Measurements from ENCODE around the gene CFAP61. TPM values are rescaled to one million over a fixed set of nuclear protein-coding genes. Genes with fewer than 3 reads are reported as not detected.

The CFAP61 gene
- total RNA-seq, 2 donors from 2014 or later: not detected

DNA sequence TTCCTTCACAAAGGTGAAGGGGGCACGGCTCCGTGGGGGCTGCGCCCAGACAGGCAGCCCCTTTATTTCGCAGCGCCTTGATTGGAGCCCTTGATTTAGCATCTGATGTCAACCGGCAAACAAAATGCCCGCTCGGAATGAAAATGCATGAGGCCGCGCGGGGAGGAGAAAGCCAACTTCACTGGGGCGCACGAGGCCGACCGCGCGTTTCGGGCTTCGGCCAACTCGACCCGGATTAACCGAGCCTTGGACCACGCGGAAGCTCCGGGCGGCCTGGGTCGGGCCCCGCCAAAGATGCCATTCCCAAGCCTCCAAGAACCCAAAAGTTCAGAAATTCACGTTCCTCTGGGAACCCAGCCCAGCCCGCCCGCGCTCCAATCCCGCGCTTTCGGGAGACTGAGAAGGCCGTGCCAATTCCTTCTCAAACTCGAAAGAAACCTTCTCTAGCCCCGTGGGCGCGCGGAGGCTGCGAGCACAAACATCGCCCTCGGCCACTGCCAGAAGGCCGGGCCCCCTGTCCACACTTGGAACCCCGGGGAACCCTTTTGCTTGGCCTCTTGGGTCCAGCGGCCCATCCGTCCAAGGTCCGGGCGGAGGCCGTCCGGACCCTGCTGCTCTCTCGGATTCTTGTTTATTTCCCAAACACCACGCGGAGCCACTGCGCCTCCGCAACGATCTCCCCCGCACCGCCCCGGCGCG lies 314.7 kb downstream of the CFAP61 start:
- peaks cover 56% of the 10 kb centered on the region for H3K27me3 Mint-ChIP-seq
- H3K27ac Mint-ChIP-seq: no peak overlapping the region
- H3K4me3 Mint-ChIP-seq: peak overlapping the region; percentile 71
- ATAC-seq (replicated peaks): no peak
- peaks cover 4% of the 10 kb centered on the region for H3K4me1 Mint-ChIP-seq
- no peaks in the 10 kb centered on the region for H3K9me3 Mint-ChIP-seq
- peaks cover 13% of the 10 kb centered on the region for H3K36me3 Mint-ChIP-seq (ENCODE audit: low read depth)

DNA sequence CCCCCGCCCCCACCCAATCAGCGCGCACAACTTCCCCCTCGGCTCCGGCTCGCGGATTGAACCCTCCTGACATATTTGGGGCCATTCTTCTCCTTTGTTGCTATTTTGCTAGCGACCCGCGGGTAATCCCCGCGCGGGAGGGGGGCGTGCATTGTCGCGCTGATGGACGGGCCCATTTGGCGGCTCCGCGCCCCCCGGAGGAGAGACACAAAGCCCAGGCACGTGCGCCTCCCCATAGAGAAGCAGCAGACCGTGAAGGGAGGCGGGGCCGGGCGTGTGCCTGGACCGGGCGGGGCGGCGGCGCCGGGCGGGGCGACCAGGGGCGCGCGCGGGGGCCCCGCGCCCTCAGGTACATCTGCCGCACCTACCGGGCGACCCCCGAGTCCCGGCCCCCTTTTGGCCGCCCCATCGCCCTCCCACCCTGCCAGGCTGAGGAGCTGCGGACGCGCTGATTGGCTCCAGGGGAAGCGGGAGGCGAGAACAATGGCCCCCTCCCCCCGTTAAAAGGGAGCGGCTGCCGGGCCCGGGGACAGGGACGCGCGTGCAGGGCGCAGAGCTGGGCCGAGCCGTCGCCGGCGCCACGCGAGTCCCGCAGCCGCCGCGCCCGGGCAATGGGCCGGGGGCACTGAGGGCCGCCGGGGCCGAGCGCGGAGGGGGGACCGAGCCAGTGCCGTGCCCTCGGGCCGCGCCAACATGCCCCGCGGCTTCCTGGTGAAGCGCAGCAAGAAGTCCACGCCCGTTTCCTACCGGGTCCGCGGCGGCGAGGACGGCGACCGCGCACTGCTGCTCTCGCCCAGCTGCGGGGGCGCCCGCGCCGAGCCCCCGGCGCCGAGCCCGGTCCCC lies 315.5 kb downstream of the CFAP61 start, which contains the start of gene INSM1:
Gene INSM1 (plus strand): TSS at position 530 of the 843 bp plus-strand sequence. CDS start 164 bp downstream, at position 694.
- Mint-ChIP-seq H3K36me3 (ENCODE audit: low read depth) (peaks cover 13% of the 10 kb centered on the region), H3K4me3 (peak within 1 kb of the TSS; percentile 71), H3K9me3 (no peaks in the 10 kb centered on the region), H3K4me1 (peaks cover 4% of the 10 kb centered on the region), H3K27me3 (peaks cover 56% of the 10 kb centered on the region), H3K27ac (no peak within 1 kb of the TSS)
- peak; percentile 15 for ATAC-seq (replicated peaks)

GRCh38 chr20:20368418-20369249 lies 316.3 kb downstream of the CFAP61 start:
- Mint-ChIP-seq H3K27ac (no peak overlapping the region), H3K4me1 (peaks cover 4% of the 10 kb centered on the region), H3K4me3 (no peak overlapping the region), H3K9me3 (no peaks in the 10 kb centered on the region), H3K27me3 (peaks cover 48% of the 10 kb centered on the region), H3K36me3 (ENCODE audit: low read depth) (peaks cover 13% of the 10 kb centered on the region)
- peak; percentile 30 for ATAC-seq (replicated peaks)

DNA sequence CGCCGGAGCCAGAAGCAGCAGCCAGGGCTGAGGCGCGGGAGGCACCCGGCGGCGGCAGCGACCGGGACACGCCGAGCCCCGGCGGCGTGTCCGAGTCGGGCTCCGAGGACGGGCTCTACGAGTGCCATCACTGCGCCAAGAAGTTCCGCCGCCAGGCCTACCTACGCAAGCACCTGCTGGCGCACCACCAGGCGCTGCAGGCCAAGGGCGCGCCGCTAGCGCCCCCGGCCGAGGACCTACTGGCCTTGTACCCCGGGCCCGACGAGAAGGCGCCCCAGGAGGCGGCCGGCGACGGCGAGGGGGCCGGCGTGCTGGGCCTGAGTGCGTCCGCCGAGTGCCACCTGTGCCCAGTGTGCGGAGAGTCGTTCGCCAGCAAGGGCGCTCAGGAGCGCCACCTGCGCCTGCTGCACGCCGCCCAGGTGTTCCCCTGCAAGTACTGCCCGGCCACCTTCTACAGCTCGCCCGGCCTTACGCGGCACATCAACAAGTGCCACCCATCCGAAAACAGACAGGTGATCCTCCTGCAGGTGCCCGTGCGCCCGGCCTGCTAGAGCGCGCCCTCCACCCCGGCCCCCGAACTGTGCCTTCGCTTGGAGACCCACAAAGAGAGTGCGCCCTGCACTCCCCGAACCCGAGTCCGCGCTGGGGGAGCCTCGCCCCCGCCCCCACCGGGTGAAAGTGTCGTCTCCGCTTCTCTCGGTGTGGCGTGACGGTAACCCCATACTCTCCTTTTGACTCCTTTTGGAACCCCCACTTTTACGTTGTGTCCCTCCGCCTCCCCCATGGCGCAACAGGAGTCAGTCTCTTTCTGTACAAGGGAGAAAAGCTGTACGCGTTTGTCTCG lies 317.1 kb downstream of the CFAP61 start:
- Mint-ChIP-seq H3K36me3 (ENCODE audit: low read depth) (peaks cover 13% of the 10 kb centered on the region), H3K4me3 (peak overlapping the region; percentile 68), H3K4me1 (peaks cover 4% of the 10 kb centered on the region), H3K9me3 (no peaks in the 10 kb centered on the region), H3K27ac (no peak overlapping the region), H3K27me3 (peaks cover 47% of the 10 kb centered on the region)
- peak; percentile 40 for ATAC-seq (replicated peaks)

DNA sequence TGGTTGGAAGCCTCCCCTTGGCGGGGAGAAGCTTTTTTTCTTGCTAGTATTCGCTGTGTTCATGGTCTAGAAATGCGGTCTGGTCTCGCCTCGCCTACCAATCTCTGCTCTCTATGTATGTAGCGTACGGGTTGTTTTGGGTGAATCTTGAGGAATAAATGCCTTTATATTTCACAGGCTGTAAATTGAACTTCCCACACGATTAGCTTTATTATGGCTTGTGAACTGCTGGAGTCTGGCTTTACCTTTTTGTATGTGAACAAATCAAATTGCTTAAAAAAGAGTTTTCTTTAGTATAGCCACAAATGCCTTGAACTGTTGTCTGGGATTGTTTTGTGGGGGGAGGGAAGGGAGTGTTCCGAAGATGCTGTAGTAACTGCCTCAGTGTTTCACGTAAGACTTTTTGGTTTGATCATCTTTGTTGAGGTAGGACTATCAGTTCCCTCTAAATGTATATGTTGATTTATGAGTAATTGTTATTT lies 317.8 kb downstream of the CFAP61 start:
- peak overlapping the region; percentile 68 for H3K4me3 Mint-ChIP-seq
- H3K27me3 Mint-ChIP-seq: peaks cover 47% of the 10 kb centered on the region
- H3K9me3 Mint-ChIP-seq: no peaks in the 10 kb centered on the region
- peaks cover 13% of the 10 kb centered on the region for H3K36me3 Mint-ChIP-seq (ENCODE audit: low read depth)
- no peak for ATAC-seq (replicated peaks)
- H3K4me1 Mint-ChIP-seq: peaks cover 4% of the 10 kb centered on the region
- H3K27ac Mint-ChIP-seq: no peak overlapping the region

DNA sequence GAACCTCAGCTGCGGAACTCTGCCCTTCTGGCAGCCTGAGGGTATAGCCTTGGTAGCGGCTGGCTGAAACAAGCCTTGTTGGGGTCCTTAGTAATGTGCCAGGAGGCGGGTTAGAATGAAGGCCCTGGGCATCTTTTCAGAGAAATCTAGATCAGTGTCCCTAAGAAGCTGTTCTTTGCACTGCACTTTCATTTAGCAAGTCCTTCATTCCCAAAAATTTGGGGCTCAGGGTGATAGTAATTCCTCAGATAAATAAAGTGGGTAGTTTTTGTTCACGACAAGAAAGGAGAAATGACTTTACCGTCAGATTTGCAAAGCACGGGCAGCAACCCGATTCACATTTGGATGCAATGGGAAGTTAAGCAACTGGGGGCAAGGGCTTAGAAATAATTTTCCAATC lies 318.8 kb downstream of the CFAP61 start:
- H3K4me3 Mint-ChIP-seq: peak overlapping the region; percentile 68
- H3K27ac Mint-ChIP-seq: no peak overlapping the region

GRCh38 chr20:20371681-20372080 lies 319.3 kb downstream of the CFAP61 start:
- Mint-ChIP-seq H3K36me3 (ENCODE audit: low read depth) (peaks cover 6% of the 10 kb centered on the region), H3K27me3 (peaks cover 43% of the 10 kb centered on the region), H3K27ac (no peak overlapping the region), H3K4me1 (peaks cover 4% of the 10 kb centered on the region), H3K9me3 (no peaks in the 10 kb centered on the region), H3K4me3 (peak overlapping the region; percentile 68)
- ATAC-seq (replicated peaks): no peak

More for the DNA sequence above, 318.8 kb downstream of the CFAP61 start:
- H3K27me3 Mint-ChIP-seq: peaks cover 46% of the 10 kb centered on the region
- ATAC-seq (replicated peaks): no peak
- H3K4me1 Mint-ChIP-seq: peaks cover 4% of the 10 kb centered on the region
- H3K9me3 Mint-ChIP-seq: no peaks in the 10 kb centered on the region
- H3K36me3 Mint-ChIP-seq (ENCODE audit: low read depth): peaks cover 6% of the 10 kb centered on the region

- H3K27me3 Mint-ChIP-seq: peaks cover 41% of the 10 kb centered on the region
- ATAC-seq (replicated peaks): no peak
- H3K36me3 Mint-ChIP-seq (ENCODE audit: low read depth): peaks cover 6% of the 10 kb centered on the region
- H3K4me1 Mint-ChIP-seq: peaks cover 4% of the 10 kb centered on the region
- H3K4me3 Mint-ChIP-seq: no peak overlapping the region
- no peak overlapping the region for H3K27ac Mint-ChIP-seq
- no peaks in the 10 kb centered on the region for H3K9me3 Mint-ChIP-seq
Measured at GRCh38 chr20:20373091-20373571, 320.8 kb downstream of the CFAP61 start.

DNA sequence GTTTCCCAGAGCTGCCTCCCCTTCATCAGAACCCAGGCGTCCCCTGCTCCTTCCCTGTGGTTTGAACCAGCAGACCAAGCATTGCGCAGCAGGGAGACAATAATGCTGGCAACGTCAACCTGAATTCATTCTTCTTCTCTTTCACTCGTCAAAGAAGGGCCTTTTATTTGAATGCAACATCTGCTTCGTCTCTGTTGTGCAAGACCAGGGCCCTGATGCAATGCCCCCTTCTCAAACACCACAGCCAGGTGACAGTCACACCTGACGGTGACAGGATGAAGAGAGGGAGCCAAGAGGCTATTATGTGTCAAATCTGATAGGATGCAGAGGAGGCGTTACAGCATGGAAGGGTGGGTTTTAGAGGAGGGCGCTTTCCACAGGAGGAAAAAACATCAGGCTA lies 323.5 kb downstream of the CFAP61 start:
- no peaks in the 10 kb centered on the region for H3K9me3 Mint-ChIP-seq
- H3K27me3 Mint-ChIP-seq: peaks cover 42% of the 10 kb centered on the region
- H3K4me3 Mint-ChIP-seq: no peak overlapping the region
- no peak for ATAC-seq (replicated peaks)
- no peak overlapping the region for H3K27ac Mint-ChIP-seq
- H3K36me3 Mint-ChIP-seq (ENCODE audit: low read depth): no peaks in the 10 kb centered on the region
- no peaks in the 10 kb centered on the region for H3K4me1 Mint-ChIP-seq

DNA sequence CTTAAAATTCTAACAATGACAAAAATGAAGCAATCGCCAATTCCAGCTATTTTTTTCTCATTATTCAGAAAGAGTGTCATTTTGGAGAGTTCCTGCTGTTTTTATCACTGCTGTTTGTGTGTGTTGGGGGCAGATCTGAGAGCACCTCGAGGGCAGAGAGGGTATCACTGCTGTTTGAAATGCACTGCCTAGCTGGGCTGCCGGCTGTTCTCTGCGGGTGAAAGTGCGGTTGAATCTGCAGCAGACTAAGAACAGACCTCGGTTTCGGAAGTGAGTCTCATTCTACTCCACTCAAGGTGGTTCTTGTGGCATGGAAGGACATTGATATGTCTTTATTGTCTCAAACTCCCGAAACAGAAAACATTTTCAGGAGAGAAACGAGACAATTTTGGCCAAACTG lies 333.9 kb downstream of the CFAP61 start:
- no peak for ATAC-seq (replicated peaks)
- Mint-ChIP-seq H3K9me3 (no peaks in the 10 kb centered on the region), H3K4me1 (no peaks in the 10 kb centered on the region), H3K4me3 (no peak overlapping the region), H3K36me3 (ENCODE audit: low read depth) (no peaks in the 10 kb centered on the region), H3K27me3 (peaks cover 5% of the 10 kb centered on the region), H3K27ac (no peak overlapping the region)

DNA sequence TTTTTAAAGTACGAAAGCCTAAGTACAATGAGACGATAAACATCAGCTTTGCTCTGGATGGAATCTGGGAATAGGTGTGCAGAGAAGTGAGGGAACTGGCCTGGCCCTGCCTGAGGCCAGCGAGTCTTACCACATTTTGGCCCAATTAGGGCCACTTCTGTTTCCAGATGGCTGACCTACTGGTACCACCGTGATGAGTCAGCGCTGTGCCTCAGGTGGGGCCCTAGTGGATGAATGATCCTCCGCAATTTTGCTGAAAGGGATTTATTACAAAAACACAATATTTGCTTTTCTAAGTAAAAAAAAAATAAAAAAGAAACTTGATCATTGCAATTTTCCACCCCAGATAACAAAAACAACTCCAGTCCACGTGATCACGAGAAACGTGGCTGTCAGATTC lies 338.1 kb downstream of the CFAP61 start:
- Mint-ChIP-seq H3K27ac (no peak overlapping the region), H3K4me1 (no peaks in the 10 kb centered on the region), H3K27me3 (no peaks in the 10 kb centered on the region), H3K4me3 (no peak overlapping the region), H3K36me3 (ENCODE audit: low read depth) (peaks cover 33% of the 10 kb centered on the region), H3K9me3 (no peaks in the 10 kb centered on the region)
- no peak for ATAC-seq (replicated peaks)

- Mint-ChIP-seq H3K9me3 (no peaks in the 10 kb centered on the region), H3K4me1 (no peaks in the 10 kb centered on the region), H3K27me3 (no peaks in the 10 kb centered on the region), H3K36me3 (ENCODE audit: low read depth) (peaks cover 33% of the 10 kb centered on the region), H3K4me3 (no peak overlapping the region), H3K27ac (no peak overlapping the region)
- ATAC-seq (replicated peaks): no peak
Measured at GRCh38 chr20:20391115-20391514, 338.8 kb downstream of the CFAP61 start.

DNA sequence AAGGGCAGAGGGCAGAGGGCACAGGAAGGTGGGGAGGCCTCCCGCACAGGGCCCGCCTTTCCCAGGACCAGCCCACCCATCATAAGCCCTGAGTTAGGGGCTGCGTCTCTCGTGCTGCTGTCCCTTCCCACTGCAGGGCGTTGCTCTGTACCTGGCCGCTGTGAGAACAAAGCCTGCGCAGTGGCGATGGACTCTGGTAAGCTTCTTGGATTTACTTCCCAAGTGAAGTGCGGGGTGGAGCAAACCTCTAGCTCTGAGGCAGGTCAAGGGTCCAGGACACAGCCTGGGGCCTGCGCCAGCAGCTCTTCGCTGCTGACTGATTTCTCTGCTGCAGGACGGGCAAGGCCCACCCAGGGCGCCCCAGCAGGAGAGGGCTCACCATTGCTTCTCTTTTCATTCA lies 339.4 kb downstream of the CFAP61 start:
- no peak overlapping the region for H3K4me3 Mint-ChIP-seq
- H3K27me3 Mint-ChIP-seq: no peaks in the 10 kb centered on the region
- ATAC-seq (replicated peaks): no peak
- H3K36me3 Mint-ChIP-seq (ENCODE audit: low read depth): peaks cover 33% of the 10 kb centered on the region
- H3K27ac Mint-ChIP-seq: no peak overlapping the region
- no peaks in the 10 kb centered on the region for H3K9me3 Mint-ChIP-seq
- no peaks in the 10 kb centered on the region for H3K4me1 Mint-ChIP-seq
